ENCODE data around the gene CYTH3. TPM values are rescaled to one million over a fixed set of nuclear protein-coding genes. Genes with fewer than 3 reads are reported as not detected.
"Not testable (repeated sequence)": the region's sequence is repeated elsewhere in the genome, so short reads cannot be mapped to it uniquely, and the experiment has no call there.

The CYTH3 gene
- total RNA-seq, 1 donor from 2014 or later = 29.5 TPM

GRCh38 chr7:6226194-6226799, 46.1 kb downstream of the CYTH3 start:
- Histone ChIP-seq H3K9me3 (no peaks in the 10 kb centered on the region), H3K4me1 (peaks cover 55% of the 10 kb centered on the region), H3K27ac (peak overlapping the region; percentile 68), H3K27me3 (no peaks in the 10 kb centered on the region), H3K36me3 (no peaks in the 10 kb centered on the region), H3K4me3 (no peak overlapping the region)
- intact Hi-C loops (cut with DNase I) = loop anchor here (5.0 kb wide), 1 partner anchor 46 kb away; the partner anchor contains the start of gene CYTH3
- no peak for DNase-seq (ENCODE audit: extremely low spot score in 2 of 2)
- TF ChIP-seq POLR2AphosphoS5 (IDR thresholded peaks at IDR 0.05; ENCODE audit: insufficient read depth in 1 of 2, low read depth in 1 of 2) (no peak), POLR2A (IDR thresholded peaks at IDR 0.05) (no peak), CTCF (IDR thresholded peaks at IDR 0.05) (no peak)

- not testable (repeated sequence) for H3K36me3 ChIP-seq, H3K4me3 ChIP-seq, H3K27me3 ChIP-seq
Observed at GRCh38 chr7:6223411-6223810, 49.0 kb downstream of the CYTH3 start.

GRCh38 chr7:6223010-6223409, 49.4 kb downstream of the CYTH3 start:
- H3K27me3 ChIP-seq; H3K27ac ChIP-seq; H3K4me3 ChIP-seq; H3K36me3 ChIP-seq; H3K9me3 ChIP-seq; intact Hi-C loops (cut with DNase I); DNase-seq (ENCODE audit: extremely low spot score in 2 of 2): not testable (repeated sequence)
- peaks cover 56% of the 10 kb centered on the region for H3K4me1 ChIP-seq

More at GRCh38 chr7:6223411-6223810, 49.0 kb downstream of the CYTH3 start:
- DNase-seq (ENCODE audit: extremely low spot score in 2 of 2); intact Hi-C loops (cut with DNase I); H3K9me3 ChIP-seq; H3K27ac ChIP-seq: not testable (repeated sequence)
- peaks cover 58% of the 10 kb centered on the region for H3K4me1 ChIP-seq

GRCh38 chr7:6221340-6222319, 50.8 kb downstream of the CYTH3 start:
- Histone ChIP-seq H3K27ac (no peak overlapping the region), H3K27me3 (no peaks in the 10 kb centered on the region), H3K9me3 (no peaks in the 10 kb centered on the region), H3K36me3 (no peaks in the 10 kb centered on the region), H3K4me1 (peaks cover 44% of the 10 kb centered on the region), H3K4me3 (no peak overlapping the region)
- no peak for DNase-seq (ENCODE audit: extremely low spot score in 2 of 2)
- intact Hi-C loops (cut with DNase I) = no loop called here
- TF ChIP-seq POLR2A (IDR thresholded peaks at IDR 0.05) (no peak), CTCF (IDR thresholded peaks at IDR 0.05) (no peak), POLR2AphosphoS5 (IDR thresholded peaks at IDR 0.05; ENCODE audit: insufficient read depth in 1 of 2, low read depth in 1 of 2) (no peak)

GRCh38 chr7:6218329-6218728, 54.1 kb downstream of the CYTH3 start:
- DNase-seq (ENCODE audit: extremely low spot score in 2 of 2) = no peak
- no peaks in the 10 kb centered on the region for H3K27me3 ChIP-seq
- H3K36me3 ChIP-seq = no peaks in the 10 kb centered on the region
- H3K4me1 ChIP-seq = peaks cover 32% of the 10 kb centered on the region
- no peak overlapping the region for H3K27ac ChIP-seq
- H3K9me3 ChIP-seq = no peaks in the 10 kb centered on the region
- no peak overlapping the region for H3K4me3 ChIP-seq
- TF ChIP-seq POLR2A (IDR thresholded peaks at IDR 0.05) (no peak), CTCF (IDR thresholded peaks at IDR 0.05) (no peak), POLR2AphosphoS5 (IDR thresholded peaks at IDR 0.05; ENCODE audit: insufficient read depth in 1 of 2, low read depth in 1 of 2) (no peak)
- intact Hi-C loops (cut with DNase I) = no loop called here

GRCh38 chr7:6212008-6212407, 60.4 kb downstream of the CYTH3 start:
- no peak overlapping the region for H3K4me3 ChIP-seq
- DNase-seq (ENCODE audit: extremely low spot score in 2 of 2) = no peak
- H3K9me3 ChIP-seq = no peaks in the 10 kb centered on the region
- H3K4me1 ChIP-seq = peaks cover 8% of the 10 kb centered on the region
- no peak overlapping the region for H3K27ac ChIP-seq
- no peaks in the 10 kb centered on the region for H3K27me3 ChIP-seq
- intact Hi-C loops (cut with DNase I) = no loop called here
- TF ChIP-seq POLR2A (IDR thresholded peaks at IDR 0.05) (no peak), POLR2AphosphoS5 (IDR thresholded peaks at IDR 0.05; ENCODE audit: insufficient read depth in 1 of 2, low read depth in 1 of 2) (no peak), CTCF (IDR thresholded peaks at IDR 0.05) (no peak)
- no peaks in the 10 kb centered on the region for H3K36me3 ChIP-seq

Measured in vagina (tissue), 2 donors.